Measurements from ENCODE around the gene CEBPG.
A peak's percentile ranks its signal among the peaks of the same experiment; 100 is the strongest.

- peak; percentile 53 for TF ChIP-seq CTCF (conservative IDR thresholded peaks at IDR 0.05)
- TF ChIP-seq ZFX (IDR thresholded peaks at IDR 0.05): peak; percentile 95
These were observed at the start of gene CEBPG for GRCh38 chr19:33373453-33374235.
